GM18951 (cell line): ENCODE results near the gene CPN2.

Source experiments
- POLR2A ChIP-seq: IDR thresholded peaks from 4 replicates; pipeline ENCODE4 v1.6.1; 2011; ENCODE audit warnings: mild to moderate bottlenecking; ENCODE audit not compliant: insufficient read length, insufficient read depth; ENCODE audit errors: extremely low read depth
- in situ Hi-C: fragments of 300-500 bp; cut with MboI; formaldehyde crosslinking; loops from one replicate; pipeline ENCODE4 v1.12.0; 2022; ENCODE audit warnings: low sequenced_read_pairs, mixed read lengths, inconsistent platforms; ENCODE audit not compliant: unreplicated experiment

Gene CPN2

GRCh38 chr3:194294895-194295214, 56.3 kb downstream of the CPN2 start:
- TF ChIP-seq POLR2A = no peak
- in situ Hi-C loops = no loop called here

GRCh38 chr3:194294199-194294894, 56.8 kb downstream of the CPN2 start:
- in situ Hi-C loops = no loop called here
- no peak for TF ChIP-seq POLR2A

- TF ChIP-seq POLR2A = no peak
- in situ Hi-C loops = no loop called here
Observed at GRCh38 chr3:194293546-194294198, 57.5 kb downstream of the CPN2 start.

GRCh38 chr3:194292331-194292730, 58.8 kb downstream of the CPN2 start:
- TF ChIP-seq POLR2A = no peak
- in situ Hi-C loops = no loop called here
